ENCODE measurements around the gene FNDC1.

The FNDC1 gene

GRCh38 chr6:159313018-159313417, 143.8 kb downstream of the FNDC1 start:
- DNase-seq: no peak

DNA sequence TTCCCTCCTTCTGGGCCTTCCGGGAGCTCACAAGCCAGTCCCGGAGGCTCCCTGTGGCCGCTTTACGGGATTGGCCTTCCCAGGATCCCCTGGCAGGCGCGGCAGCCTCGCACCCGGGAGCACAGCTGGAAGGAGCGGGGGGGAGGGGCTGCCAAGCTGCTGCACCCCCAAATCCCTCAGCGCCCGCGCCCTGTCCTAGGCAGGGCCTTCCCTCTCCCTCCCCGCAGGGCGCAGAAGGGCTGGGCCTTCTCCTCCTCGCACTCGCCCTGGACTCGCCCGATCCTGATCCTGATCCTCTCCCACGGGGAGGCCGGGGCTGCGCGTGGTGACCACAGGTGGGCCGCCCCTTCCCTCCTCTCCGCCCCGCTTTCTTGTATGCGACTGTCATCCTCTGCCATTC, 146.4 kb downstream of the FNDC1 start:
- DNase-seq: no peak

DNA sequence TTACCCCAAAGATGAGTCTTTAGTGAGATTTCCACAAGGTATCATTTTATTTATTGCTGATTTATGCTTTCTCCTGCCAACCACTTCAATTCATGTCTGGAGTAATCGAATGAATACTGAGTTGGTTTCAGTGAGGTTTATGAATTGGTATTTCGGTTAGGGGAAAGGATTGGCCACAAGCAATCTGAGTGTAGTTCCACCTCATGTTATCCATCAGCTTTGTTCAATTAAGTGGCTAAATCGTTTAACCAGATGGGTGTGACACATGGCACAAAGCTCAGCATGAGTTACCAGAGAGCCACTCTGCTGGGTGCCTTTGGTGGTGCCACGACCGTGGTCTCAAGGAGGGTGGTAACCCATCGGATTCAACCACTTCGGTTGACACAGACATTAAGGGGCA, 148.2 kb downstream of the FNDC1 start:
- no peak for DNase-seq

DNA sequence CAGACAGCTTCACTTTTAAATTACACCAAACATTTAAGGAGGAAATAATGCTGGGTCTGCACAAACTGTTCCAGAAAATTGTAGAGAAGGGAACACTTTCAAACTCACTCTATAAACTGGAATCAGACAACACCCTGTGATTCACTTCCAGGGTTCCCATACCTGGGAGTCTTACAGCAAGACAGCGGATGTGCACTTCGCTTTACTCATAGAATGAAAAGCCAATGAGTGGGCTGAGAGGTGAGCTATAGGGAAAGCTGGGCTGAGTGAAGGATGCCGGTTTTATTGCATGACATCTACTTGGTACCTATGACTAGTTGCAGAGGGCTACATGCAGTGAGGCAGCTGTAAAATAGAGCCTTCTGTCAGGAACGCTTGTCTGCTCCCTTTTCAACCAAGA, 152.1 kb downstream of the FNDC1 start:
- no peak for DNase-seq

Data from SHP77 (cell line).